ENCODE data around the gene ZNF423.

Gene ZNF423

DNA sequence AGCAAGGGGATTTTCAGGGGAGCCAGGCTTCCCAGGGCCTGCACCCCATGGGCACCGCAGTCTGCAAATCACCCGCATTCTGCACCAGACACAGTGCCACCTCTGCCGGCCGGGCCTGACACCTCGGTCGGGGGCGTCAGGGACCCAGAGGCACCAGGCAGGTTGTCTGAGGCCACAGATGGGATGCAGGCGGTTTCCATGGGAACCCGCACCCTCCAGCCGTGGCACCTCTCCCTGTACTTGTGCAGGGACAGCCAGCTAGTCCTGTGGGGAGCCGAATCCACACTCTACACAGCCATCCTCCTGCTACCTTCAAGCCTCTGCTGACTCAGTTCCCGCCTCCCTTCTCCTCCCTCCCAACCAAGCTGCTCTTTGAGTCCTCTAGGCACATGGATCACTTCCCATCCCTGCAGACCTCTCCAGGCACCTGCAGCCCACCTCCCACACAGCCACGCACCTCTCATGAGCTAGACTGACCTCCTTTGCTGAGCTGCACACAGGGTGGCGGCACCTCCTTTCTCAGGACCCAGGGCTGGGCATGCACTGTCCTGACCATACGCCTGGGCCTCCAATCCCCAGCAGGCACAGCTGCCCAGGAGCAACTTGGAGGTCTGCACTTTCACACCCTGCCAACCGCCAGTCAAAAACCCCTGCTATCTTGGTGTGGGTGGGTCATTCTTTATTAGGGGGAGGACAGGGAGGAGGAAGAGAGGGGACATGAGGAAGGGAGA is 362.9 kb downstream of the ZNF423 start:
- ChIA-PET POLR2A (no interaction called here), CTCF (interaction anchor here (0.5 to 1.1 kb wide), 5 partner anchors 15 to 357 kb away, joined by 3 to 5 read pairs (median 3); no protein-coding TSS in a partner anchor)
- TF ChIP-seq NFRKB (IDR thresholded peaks at IDR 0.05) (no peak), SUZ12 (IDR thresholded peaks at IDR 0.05) (no peak), BHLHE40 (IDR thresholded peaks at IDR 0.05; ENCODE audit: borderline replicate concordance) (no peak), LEF1 (IDR thresholded peaks at IDR 0.05; ENCODE audit: borderline replicate concordance) (no peak), CTBP1 (IDR thresholded peaks at IDR 0.05; ENCODE audit: borderline replicate concordance) (no peak), FOXA1 (IDR thresholded peaks at IDR 0.05) (no peak), SP1 (IDR thresholded peaks at IDR 0.05) (no peak), PKNOX1 (IDR thresholded peaks at IDR 0.05) (no peak), TARDBP (IDR thresholded peaks at IDR 0.05) (no peak), L3MBTL2 (conservative IDR thresholded peaks at IDR 0.05) (no peak)
- DNase-seq (ENCODE audit: extremely low spot score): no peak

GRCh38 chr16:49491771-49492761 is 363.8 kb downstream of the ZNF423 start:
- ChIA-PET CTCF (interaction anchor here (0.8 to 1.1 kb wide), 4 partner anchors 16 to 358 kb away, joined by 3 to 5 read pairs (median 3); no protein-coding TSS in a partner anchor), POLR2A (no interaction called here)
- peak; percentile 88 for DNase-seq (ENCODE audit: extremely low spot score)
- TF ChIP-seq SUZ12 (IDR thresholded peaks at IDR 0.05): no peak

DNA sequence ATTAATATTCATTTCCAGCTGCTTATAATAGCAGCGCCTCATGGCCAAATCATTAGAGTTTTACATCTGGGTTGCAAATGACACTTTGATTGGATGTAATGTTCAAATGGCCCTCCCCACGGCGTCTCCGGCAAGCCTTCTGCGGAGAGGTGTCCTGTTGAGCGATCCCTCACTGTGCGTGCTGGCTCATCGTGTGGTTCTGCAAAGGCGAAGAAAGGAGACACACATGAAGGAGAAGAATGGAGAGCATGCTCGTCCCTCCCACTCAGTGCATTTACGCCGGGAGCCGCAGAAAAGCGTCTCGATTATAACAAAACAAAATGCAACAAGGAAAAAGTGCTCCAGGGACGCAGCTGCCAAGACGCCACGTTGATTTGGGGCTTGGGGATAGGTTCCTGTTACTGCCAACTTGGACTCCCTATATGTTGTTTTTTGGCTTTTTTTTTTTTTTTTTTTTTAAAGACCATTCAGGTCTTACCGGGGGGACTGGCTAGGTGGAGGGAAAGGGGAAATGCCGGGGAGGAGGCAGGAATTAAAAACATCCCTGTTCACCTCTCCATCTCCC is 364.7 kb downstream of the ZNF423 start:
- CTCF ChIA-PET: no interaction called here
- TF ChIP-seq ZNF384 (IDR thresholded peaks at IDR 0.05) (no peak), SUZ12 (IDR thresholded peaks at IDR 0.05) (no peak), FOXM1 (IDR thresholded peaks at IDR 0.05; ENCODE audit: borderline replicate concordance) (no peak), NFRKB (IDR thresholded peaks at IDR 0.05) (no peak), TARDBP (IDR thresholded peaks at IDR 0.05) (no peak), FOXK2 (IDR thresholded peaks at IDR 0.05) (no peak), CTBP1 (IDR thresholded peaks at IDR 0.05; ENCODE audit: borderline replicate concordance) (no peak), HDGF (IDR thresholded peaks at IDR 0.05; ENCODE audit: borderline replicate concordance) (no peak)
- no peak for DNase-seq (ENCODE audit: extremely low spot score)
- POLR2A ChIA-PET: no interaction called here

GRCh38 chr16:49490321-49490705 is 365.6 kb downstream of the ZNF423 start:
- POLR2A ChIA-PET: no interaction called here
- DNase-seq (ENCODE audit: extremely low spot score): no peak
- TF ChIP-seq FOXA1 (IDR thresholded peaks at IDR 0.05) (no peak), ZNF384 (IDR thresholded peaks at IDR 0.05) (no peak), ARNT (IDR thresholded peaks at IDR 0.05) (no peak), NFRKB (IDR thresholded peaks at IDR 0.05) (no peak), HDGF (IDR thresholded peaks at IDR 0.05; ENCODE audit: borderline replicate concordance) (no peak), FOXK2 (IDR thresholded peaks at IDR 0.05) (no peak), FOXM1 (IDR thresholded peaks at IDR 0.05; ENCODE audit: borderline replicate concordance) (no peak), PKNOX1 (IDR thresholded peaks at IDR 0.05) (no peak), SUZ12 (IDR thresholded peaks at IDR 0.05) (no peak), SP1 (IDR thresholded peaks at IDR 0.05) (no peak), TARDBP (IDR thresholded peaks at IDR 0.05) (no peak), CTBP1 (IDR thresholded peaks at IDR 0.05; ENCODE audit: borderline replicate concordance) (no peak), L3MBTL2 (conservative IDR thresholded peaks at IDR 0.05) (no peak), LEF1 (IDR thresholded peaks at IDR 0.05; ENCODE audit: borderline replicate concordance) (no peak), BHLHE40 (IDR thresholded peaks at IDR 0.05; ENCODE audit: borderline replicate concordance) (no peak), ELF4 (IDR thresholded peaks at IDR 0.05) (no peak)
- CTCF ChIA-PET: no interaction called here

DNA sequence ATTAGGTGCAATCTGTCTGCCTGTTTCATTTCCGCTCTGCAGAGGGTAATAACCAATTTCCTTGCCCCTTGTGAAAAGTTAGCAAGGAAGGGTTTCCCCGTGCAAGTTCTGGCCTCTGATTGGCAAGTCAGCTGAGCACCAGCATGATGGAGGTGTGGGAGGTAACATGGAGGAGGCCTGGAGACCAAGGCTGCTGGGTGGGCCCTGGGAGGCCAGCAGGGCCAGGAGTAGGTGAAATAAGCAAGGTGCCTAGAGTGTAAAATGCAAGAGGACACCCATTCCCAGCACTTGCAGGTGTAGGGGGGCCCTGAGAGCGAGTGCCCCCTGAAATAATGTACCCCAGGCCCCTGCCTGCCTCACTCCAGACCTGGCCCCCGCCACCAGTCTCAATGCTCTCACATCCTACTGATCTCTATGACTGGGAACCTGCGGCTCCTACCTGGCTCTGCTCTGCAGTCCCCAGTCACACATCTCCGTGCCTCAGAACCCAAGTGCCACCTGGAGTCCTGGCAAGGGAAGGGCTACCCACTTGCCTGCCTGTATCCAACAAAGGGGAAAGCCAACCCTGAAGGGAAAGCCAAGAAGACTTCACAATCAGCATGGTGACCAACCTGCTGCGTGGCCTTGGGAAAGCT is 366.1 kb downstream of the ZNF423 start:
- TF ChIP-seq BHLHE40 (IDR thresholded peaks at IDR 0.05; ENCODE audit: borderline replicate concordance) (no peak), FOXM1 (IDR thresholded peaks at IDR 0.05; ENCODE audit: borderline replicate concordance) (no peak), ARNT (IDR thresholded peaks at IDR 0.05) (no peak), CTBP1 (IDR thresholded peaks at IDR 0.05; ENCODE audit: borderline replicate concordance) (no peak), ZNF384 (IDR thresholded peaks at IDR 0.05) (no peak), HDGF (IDR thresholded peaks at IDR 0.05; ENCODE audit: borderline replicate concordance) (no peak), SP1 (IDR thresholded peaks at IDR 0.05) (no peak), L3MBTL2 (conservative IDR thresholded peaks at IDR 0.05) (no peak), TARDBP (IDR thresholded peaks at IDR 0.05) (no peak), FOXA1 (IDR thresholded peaks at IDR 0.05) (no peak), LEF1 (IDR thresholded peaks at IDR 0.05; ENCODE audit: borderline replicate concordance) (no peak), ELF4 (IDR thresholded peaks at IDR 0.05) (no peak), PKNOX1 (IDR thresholded peaks at IDR 0.05) (no peak)
- DNase-seq (ENCODE audit: extremely low spot score): no peak
- CTCF ChIA-PET: no interaction called here
- POLR2A ChIA-PET: no interaction called here
